ENCODE measurements around the gene MRPL18. TPM values are rescaled to one million over a fixed set of nuclear protein-coding genes. Genes with fewer than 3 reads are reported as not detected.
"Not testable (repeated sequence)": the region's sequence is repeated elsewhere in the genome, so short reads cannot be mapped to it uniquely, and the experiment has no call there.

Gene MRPL18
- total RNA-seq, 1 donor, result 47.8 TPM

- H2AFZ ChIP-seq (ENCODE audit: low read length), result no peak overlapping the region
- H3K4me2 ChIP-seq (ENCODE audit: insufficient read depth, low read length), result no peak overlapping the region
- H4K20me1 ChIP-seq (ENCODE audit: insufficient read depth, low read length), result no peaks in the 10 kb centered on the region
- DNase-seq (ENCODE audit: insufficient read length, low spot score, missing footprints), result no peak
- H3K4me3 ChIP-seq (ENCODE audit: insufficient read depth, low read length), result no peak overlapping the region
- H3K4me1 ChIP-seq (ENCODE audit: insufficient read depth, low read length), result no peaks in the 10 kb centered on the region
- H3K36me3 ChIP-seq (ENCODE audit: insufficient read depth, low read length), result no peaks in the 10 kb centered on the region
- peaks cover 6% of the 10 kb centered on the region for H3K27me3 ChIP-seq (ENCODE audit: insufficient read depth, low read length)
- H3K27ac ChIP-seq (ENCODE audit: low read depth, low read length), result no peak overlapping the region
- no peak for TF ChIP-seq CTCF (IDR thresholded peaks at IDR 0.05; ENCODE audit: extremely low read depth, low read depth, low read length)
- no peaks in the 10 kb centered on the region for H3K79me2 ChIP-seq (ENCODE audit: insufficient read depth, low read length)
- no peaks in the 10 kb centered on the region for H3K9me3 ChIP-seq (ENCODE audit: low read depth, low read length)
These were observed 33.7 kb downstream of the MRPL18 start for GRCh38 chr6:159823953-159824352.

GRCh38 chr6:159824690-159825089, 34.4 kb downstream of the MRPL18 start:
- H3K4me1 ChIP-seq (ENCODE audit: insufficient read depth, low read length); H3K79me2 ChIP-seq (ENCODE audit: insufficient read depth, low read length); H3K27me3 ChIP-seq (ENCODE audit: insufficient read depth, low read length); H3K9me3 ChIP-seq (ENCODE audit: low read depth, low read length); H4K20me1 ChIP-seq (ENCODE audit: insufficient read depth, low read length); H3K4me2 ChIP-seq (ENCODE audit: insufficient read depth, low read length); H3K27ac ChIP-seq (ENCODE audit: low read depth, low read length); H3K4me3 ChIP-seq (ENCODE audit: insufficient read depth, low read length); DNase-seq (ENCODE audit: insufficient read length, low spot score, missing footprints); H2AFZ ChIP-seq (ENCODE audit: low read length); H3K36me3 ChIP-seq (ENCODE audit: insufficient read depth, low read length): not testable (repeated sequence)

- no peak for TF ChIP-seq CTCF (IDR thresholded peaks at IDR 0.05; ENCODE audit: extremely low read depth, low read depth, low read length)
- no peak overlapping the region for H3K27ac ChIP-seq (ENCODE audit: low read depth, low read length)
- H3K27me3 ChIP-seq (ENCODE audit: insufficient read depth, low read length), result no peaks in the 10 kb centered on the region
- no peak overlapping the region for H2AFZ ChIP-seq (ENCODE audit: low read length)
- H3K9me3 ChIP-seq (ENCODE audit: low read depth, low read length), result no peaks in the 10 kb centered on the region
- H4K20me1 ChIP-seq (ENCODE audit: insufficient read depth, low read length), result no peaks in the 10 kb centered on the region
- no peaks in the 10 kb centered on the region for H3K79me2 ChIP-seq (ENCODE audit: insufficient read depth, low read length)
- no peaks in the 10 kb centered on the region for H3K4me1 ChIP-seq (ENCODE audit: insufficient read depth, low read length)
- H3K4me2 ChIP-seq (ENCODE audit: insufficient read depth, low read length), result no peak overlapping the region
- no peak for DNase-seq (ENCODE audit: insufficient read length, low spot score, missing footprints)
- no peak overlapping the region for H3K4me3 ChIP-seq (ENCODE audit: insufficient read depth, low read length)
- H3K36me3 ChIP-seq (ENCODE audit: insufficient read depth, low read length), result no peaks in the 10 kb centered on the region
These were observed 35.7 kb downstream of the MRPL18 start for GRCh38 chr6:159826004-159826403.

DNA sequence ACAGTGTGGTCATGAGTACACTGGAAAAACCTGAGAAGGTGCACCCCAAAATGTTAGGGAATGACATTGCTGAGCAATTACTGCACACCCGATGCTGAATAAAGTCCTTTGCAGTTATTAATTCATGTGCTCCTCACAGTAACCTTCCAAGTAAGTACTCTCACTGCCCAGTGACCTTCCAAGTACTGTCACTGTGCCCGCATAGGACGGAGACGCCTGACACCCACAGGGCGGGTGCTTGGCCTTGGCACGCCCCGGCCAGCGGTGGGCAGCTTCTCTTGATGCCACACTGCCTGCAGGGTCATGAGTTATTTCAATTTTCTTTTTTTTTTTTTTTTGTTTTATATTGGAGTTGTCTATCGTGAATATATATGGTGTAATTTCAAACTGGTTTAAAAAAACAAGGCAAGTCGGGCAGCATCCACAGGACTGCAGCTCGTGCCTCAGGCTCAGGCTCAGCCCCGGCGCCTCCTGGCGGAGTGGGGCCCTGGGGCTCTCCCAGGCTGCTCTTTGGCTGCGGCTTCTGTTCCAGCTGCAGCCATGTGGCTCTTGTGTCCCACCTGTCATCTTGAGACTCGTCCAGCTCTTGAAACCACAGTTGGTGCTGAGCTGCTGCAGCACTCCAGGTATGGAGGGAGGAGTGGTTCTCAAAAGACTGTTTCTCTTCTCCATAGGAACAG, 36.8 kb downstream of the MRPL18 start:
- H3K4me3 ChIP-seq (ENCODE audit: insufficient read depth, low read length), result no peak overlapping the region
- H3K79me2 ChIP-seq (ENCODE audit: insufficient read depth, low read length), result no peaks in the 10 kb centered on the region
- no peaks in the 10 kb centered on the region for H3K4me1 ChIP-seq (ENCODE audit: insufficient read depth, low read length)
- no peaks in the 10 kb centered on the region for H4K20me1 ChIP-seq (ENCODE audit: insufficient read depth, low read length)
- H3K27me3 ChIP-seq (ENCODE audit: insufficient read depth, low read length), result no peaks in the 10 kb centered on the region
- no peaks in the 10 kb centered on the region for H3K9me3 ChIP-seq (ENCODE audit: low read depth, low read length)
- no peak overlapping the region for H2AFZ ChIP-seq (ENCODE audit: low read length)
- DNase-seq (ENCODE audit: insufficient read length, low spot score, missing footprints), result no peak
- H3K36me3 ChIP-seq (ENCODE audit: insufficient read depth, low read length), result no peaks in the 10 kb centered on the region
- H3K4me2 ChIP-seq (ENCODE audit: insufficient read depth, low read length), result no peak overlapping the region
- TF ChIP-seq CTCF (IDR thresholded peaks at IDR 0.05; ENCODE audit: extremely low read depth, low read depth, low read length), result no peak
- H3K27ac ChIP-seq (ENCODE audit: low read depth, low read length), result no peak overlapping the region
